ENCODE data around the gene CCDC27. TPM values are rescaled to one million over a fixed set of nuclear protein-coding genes. Genes with fewer than 3 reads are reported as not detected.
"Not testable (repeated sequence)": the region's sequence is repeated elsewhere in the genome, so short reads cannot be mapped to it uniquely, and the experiment has no call there.

Gene CCDC27
- total RNA-seq, 4 donors from 2014 or later = 0.13 TPM; not detected in 3

DNA sequence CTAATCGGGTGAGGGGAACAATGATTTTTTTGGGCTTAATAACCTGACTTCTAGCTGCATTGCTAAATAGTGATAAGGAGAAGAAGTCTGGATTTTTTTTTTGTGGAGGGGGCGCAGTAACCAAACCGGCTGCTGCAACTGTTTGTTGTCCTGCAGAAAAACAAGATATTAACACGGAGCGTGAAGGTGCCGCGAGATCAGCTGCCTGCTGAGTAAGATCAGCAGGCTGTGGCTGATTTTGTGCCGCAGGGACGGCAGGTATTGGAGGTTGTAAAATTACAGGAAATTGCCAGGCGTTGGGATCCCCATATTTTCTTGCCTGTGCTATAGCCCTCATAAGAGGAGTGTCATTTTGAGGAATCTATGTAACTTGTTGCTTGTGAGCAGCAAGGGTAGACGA, 52.8 kb downstream of the CCDC27 start:
- H3K27me3 ChIP-seq = no peaks in the 10 kb centered on the region
- H3K4me1 ChIP-seq = peaks cover 0 to 5% of the 10 kb centered on the region in 2 donors
- no peak overlapping the region for H3K27ac ChIP-seq
- intact Hi-C loops (cut with DNase I) = no loop called here
- H3K9me3 ChIP-seq = no peaks in the 10 kb centered on the region
- no peak overlapping the region for H3K4me3 ChIP-seq (replicated peaks in 1 of 3)
- H3K36me3 ChIP-seq = no peaks in the 10 kb centered on the region
- WGBS, 2 donors = 83 to 92% methylated on average over 11 of the region's 11 CpGs
- TF ChIP-seq, protein P1, sequence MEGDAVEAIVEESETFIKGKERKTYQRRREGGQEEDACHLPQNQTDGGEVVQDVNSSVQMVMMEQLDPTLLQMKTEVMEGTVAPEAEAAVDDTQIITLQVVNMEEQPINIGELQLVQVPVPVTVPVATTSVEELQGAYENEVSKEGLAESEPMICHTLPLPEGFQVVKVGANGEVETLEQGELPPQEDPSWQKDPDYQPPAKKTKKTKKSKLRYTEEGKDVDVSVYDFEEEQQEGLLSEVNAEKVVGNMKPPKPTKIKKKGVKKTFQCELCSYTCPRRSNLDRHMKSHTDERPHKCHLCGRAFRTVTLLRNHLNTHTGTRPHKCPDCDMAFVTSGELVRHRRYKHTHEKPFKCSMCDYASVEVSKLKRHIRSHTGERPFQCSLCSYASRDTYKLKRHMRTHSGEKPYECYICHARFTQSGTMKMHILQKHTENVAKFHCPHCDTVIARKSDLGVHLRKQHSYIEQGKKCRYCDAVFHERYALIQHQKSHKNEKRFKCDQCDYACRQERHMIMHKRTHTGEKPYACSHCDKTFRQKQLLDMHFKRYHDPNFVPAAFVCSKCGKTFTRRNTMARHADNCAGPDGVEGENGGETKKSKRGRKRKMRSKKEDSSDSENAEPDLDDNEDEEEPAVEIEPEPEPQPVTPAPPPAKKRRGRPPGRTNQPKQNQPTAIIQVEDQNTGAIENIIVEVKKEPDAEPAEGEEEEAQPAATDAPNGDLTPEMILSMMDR (IDR thresholded peaks at IDR 0.05) = no peak
- no peak for TF ChIP-seq POLR2A (IDR thresholded peaks at IDR 0.05)
- no peak for DNase-seq

DNA sequence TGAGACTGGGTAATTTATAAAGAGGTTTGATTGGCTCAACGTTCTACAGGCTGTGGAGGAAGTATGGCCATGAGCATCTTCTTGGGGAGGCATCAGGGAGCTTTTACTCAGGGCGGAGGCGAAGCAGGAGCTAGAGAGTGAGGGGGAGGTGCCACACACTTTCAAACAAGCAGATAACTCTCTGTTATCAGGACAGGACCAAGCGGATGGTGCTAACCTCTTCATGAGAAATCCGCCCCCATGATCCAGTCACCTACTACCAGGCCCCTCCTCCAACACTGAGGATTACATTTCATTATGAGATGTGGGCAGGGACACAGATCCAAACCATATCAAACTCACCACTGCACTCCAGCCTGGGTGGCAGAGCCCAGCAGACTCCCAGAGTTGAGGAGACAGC, 55.5 kb downstream of the CCDC27 start:
- intact Hi-C loops (cut with DNase I) = no loop called here
- Histone ChIP-seq H3K27me3 (no peaks in the 10 kb centered on the region), H3K27ac (no peak overlapping the region), H3K4me1 (no peaks in the 10 kb centered on the region), H3K36me3 (no peaks in the 10 kb centered on the region), H3K4me3 (replicated peaks in 1 of 3) (no peak overlapping the region), H3K9me3 (no peaks in the 10 kb centered on the region)
- WGBS, 2 donors = 64 to 83% methylated on average over 5 of the region's 5 CpGs
- DNase-seq = no peak
- TF ChIP-seq, protein P1 (IDR thresholded peaks at IDR 0.05) = no peak
- no peak for TF ChIP-seq POLR2A (IDR thresholded peaks at IDR 0.05)

DNA sequence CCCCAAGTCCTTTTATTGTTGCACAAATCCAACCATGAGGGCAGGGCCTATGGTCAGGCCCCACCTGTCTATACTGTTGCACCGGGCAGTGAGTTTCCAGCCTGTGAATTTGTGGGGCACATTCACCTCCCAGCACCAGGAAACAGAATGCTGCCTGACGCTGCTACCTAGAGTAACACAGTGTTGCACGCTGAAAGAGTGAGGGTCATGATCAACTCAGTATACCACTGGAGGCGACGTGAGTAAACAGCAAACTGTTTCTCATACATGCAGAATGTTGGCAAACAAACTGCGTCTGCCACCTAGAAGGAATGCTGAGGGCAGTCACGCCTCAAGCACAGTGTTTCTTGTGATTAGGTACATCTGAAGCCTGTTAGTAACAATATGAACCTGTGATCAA, 57.4 kb downstream of the CCDC27 start:
- no peak for TF ChIP-seq POLR2A (IDR thresholded peaks at IDR 0.05)
- TF ChIP-seq, protein P1 (IDR thresholded peaks at IDR 0.05) = no peak
- DNase-seq = no peak

DNA sequence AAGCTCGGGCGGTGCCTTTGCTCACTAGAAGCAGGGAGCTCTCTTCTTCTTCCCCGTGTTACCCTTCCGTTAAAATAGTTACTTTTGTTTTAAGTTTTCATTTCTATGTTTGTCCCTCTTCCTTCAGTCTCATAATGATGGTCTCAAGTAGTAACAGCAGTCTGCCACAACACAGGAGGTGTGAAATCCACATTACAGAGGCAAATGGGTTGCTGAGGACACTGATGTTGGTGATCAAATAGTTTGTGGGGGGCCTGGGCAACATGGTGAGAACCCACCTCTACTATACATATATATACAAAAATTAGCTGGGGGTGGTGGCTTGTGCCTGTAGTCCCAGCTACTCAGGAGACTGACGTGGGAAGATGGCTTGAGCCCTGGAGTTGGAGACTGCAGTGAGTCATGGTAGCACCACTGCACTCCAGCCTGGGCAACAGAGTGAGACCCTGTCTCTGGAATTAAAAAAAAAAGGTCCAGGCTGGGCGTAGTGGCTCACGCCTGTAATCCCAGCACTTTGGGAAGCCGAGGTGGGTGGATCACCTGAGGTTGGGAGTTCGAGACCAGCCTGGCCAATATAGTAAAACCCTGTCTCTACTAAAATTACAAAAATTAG, 58.0 kb downstream of the CCDC27 start:
- H3K4me1 ChIP-seq; H3K27me3 ChIP-seq; H3K4me3 ChIP-seq (replicated peaks in 1 of 3); H3K9me3 ChIP-seq; intact Hi-C loops (cut with DNase I); DNase-seq; H3K27ac ChIP-seq: not testable (repeated sequence)
- 81% methylated on average over 9 of the region's 9 CpGs for WGBS, 2 donors
- peaks cover 12 to 13% of the 10 kb centered on the region in 2 donors for H3K36me3 ChIP-seq

More for the DNA sequence above, 57.4 kb downstream of the CCDC27 start:
- Histone ChIP-seq H3K4me3 (replicated peaks in 1 of 3) (no peak overlapping the region), H3K4me1 (no peaks in the 10 kb centered on the region), H3K27me3 (no peaks in the 10 kb centered on the region), H3K27ac (no peak overlapping the region), H3K36me3 (peaks cover 7% of the 10 kb centered on the region in 2 donors), H3K9me3 (no peaks in the 10 kb centered on the region)
- WGBS, 2 donors = 67 to 75% methylated on average over 7 of the region's 7 CpGs
- intact Hi-C loops (cut with DNase I) = no loop called here

DNA sequence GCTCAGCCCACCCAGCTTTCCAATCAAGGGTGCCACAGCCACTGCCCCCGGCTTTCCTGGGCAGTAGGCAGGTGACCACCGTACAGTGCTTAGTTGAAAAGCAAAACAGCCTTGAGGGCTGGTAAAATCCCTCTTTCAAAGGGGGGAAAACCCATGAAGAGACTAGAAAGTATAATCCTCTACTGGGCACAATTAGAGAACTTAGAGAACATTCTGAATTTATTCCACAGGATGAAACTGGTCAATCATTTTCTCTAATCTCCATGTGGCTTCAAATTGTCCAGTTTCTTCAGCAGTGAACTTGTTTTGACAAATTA, 59.3 kb downstream of the CCDC27 start:
- H3K36me3 ChIP-seq = peaks cover 14 to 19% of the 10 kb centered on the region in 2 donors
- no peaks in the 10 kb centered on the region for H3K27me3 ChIP-seq
- H3K9me3 ChIP-seq = no peaks in the 10 kb centered on the region
- intact Hi-C loops (cut with DNase I) = no loop called here
- no peak overlapping the region for H3K27ac ChIP-seq
- DNase-seq = no peak
- no peak for TF ChIP-seq POLR2A (IDR thresholded peaks at IDR 0.05)
- TF ChIP-seq, protein P1 (IDR thresholded peaks at IDR 0.05) = no peak
- H3K4me1 ChIP-seq = no peaks in the 10 kb centered on the region
- H3K4me3 ChIP-seq (replicated peaks in 1 of 3) = no peak overlapping the region
- WGBS, 2 donors = 58 to 71% methylated on average over 2 of the region's 2 CpGs
